Common myeloid progenitor, CD34-positive (primary cell): Measurements from ENCODE around the gene GNA12.
"Not testable (repeated sequence)": the region's sequence is repeated elsewhere in the genome, so short reads cannot be mapped to it uniquely, and the experiment has no call there.

ENCODE experiments used
- CTCF ChIA-PET: fragments of 350-600 bp; sonication (Branson Sonifier 250); formaldehyde crosslinking; loops from one replicate; lab custom pipeline; 2021; ENCODE audit warnings: antibody characterized with exemption; lab: Charles Lee
- POLR2A ChIA-PET: fragments of 350-600 bp; sonication (Branson Sonifier 250); formaldehyde crosslinking; loops from one replicate; lab custom pipeline; 2021; ENCODE audit warnings: antibody characterized with exemption; lab: Charles Lee
- DNase-seq, 3 donors: peaks; one replicate each; pipeline versions ENCODE4 v3.0.0 to v3.0.0-alpha.2; 2013
- H3K27ac ChIP-seq, 2 experiments: 1 replicate in 1 of 2; 2 replicates in 1 of 2; pipeline ENCODE4 v1.7.0; 2013; ENCODE audit warnings: inconsistent platforms in 2 of 2, low read length in 2 of 2, mild to moderate bottlenecking in 2 of 2, low read depth in 1 of 2, moderate library complexity in 1 of 2; ENCODE audit not compliant: severe bottlenecking in 2 of 2, insufficient read depth in 1 of 2, poor library complexity in 1 of 2
- H3K27me3 ChIP-seq, 5 experiments: replicated peaks in 2 of 5; 1 replicate in 3 of 5; 2 replicates in 2 of 5; pipeline versions ENCODE4 v1.6.1 to v1.7.0; 2013; ENCODE audit warnings: low read length in 4 of 5, mild to moderate bottlenecking in 2 of 5, moderate library complexity in 2 of 5, inconsistent platforms in 1 of 5; ENCODE audit not compliant: insufficient read depth in 5 of 5, control insufficient read depth in 4 of 5
- H3K36me3 ChIP-seq, 4 experiments: 1 replicate in 2 of 4; 2 replicates in 2 of 4; pipeline versions ENCODE4 v1.6.1 to v1.7.0; 2013; ENCODE audit warnings: low read length in 3 of 4, control low read depth in 1 of 4, mild to moderate bottlenecking in 1 of 4; ENCODE audit not compliant: control insufficient read depth in 4 of 4, insufficient read depth in 4 of 4
- H3K4me1 ChIP-seq, 4 experiments: 1 replicate in 3 of 4; 2 replicates in 1 of 4; pipeline versions ENCODE4 v1.6.1 to v1.7.1; 2013; ENCODE audit warnings: low read length in 3 of 4, mild to moderate bottlenecking in 3 of 4, control low read depth in 1 of 4, inconsistent platforms in 1 of 4, moderate library complexity in 1 of 4; ENCODE audit not compliant: control insufficient read depth in 4 of 4, insufficient read depth in 4 of 4; ENCODE audit errors: control extremely low read depth in 1 of 4
- H3K4me3 ChIP-seq, 7 experiments: 1 replicate in 4 of 7; 2 replicates in 3 of 7; pipeline versions ENCODE4 v1.5.1 to v1.7.0; 2013; ENCODE audit warnings: mild to moderate bottlenecking in 7 of 7, low read length in 6 of 7, moderate library complexity in 6 of 7, inconsistent platforms in 2 of 7, low read depth in 2 of 7, control low read depth in 1 of 7; ENCODE audit not compliant: insufficient read depth in 4 of 7, control insufficient read depth in 1 of 7; ENCODE audit errors: extremely low read depth in 1 of 7
- H3K9me3 ChIP-seq, 5 experiments: 1 replicate in 4 of 5; 2 replicates in 1 of 5; pipeline versions ENCODE4 v1.6.1 to v1.7.1; 2013; ENCODE audit warnings: low read length in 4 of 5, mild to moderate bottlenecking in 2 of 5, inconsistent platforms in 1 of 5, low read depth in 1 of 5, moderate library complexity in 1 of 5; ENCODE audit not compliant: control insufficient read depth in 4 of 5, insufficient read depth in 2 of 5; ENCODE audit errors: control extremely low read depth in 1 of 5
- WGBS: methylation state at CpG from one replicate; pipeline ENCODE4 v1.1.5; 2013; ENCODE audit not compliant: insufficient coverage; 5-methylcytosine and 5-hydroxymethylcytosine counted together

GNA12 gene

GRCh38 chr7:2699289-2699620, 144.9 kb downstream of the GNA12 start:
- 22% methylated on average over 13 of the region's 15 CpGs for WGBS
- Histone ChIP-seq H3K36me3 (no peaks in the 10 kb centered on the region), H3K9me3 (no peaks in the 10 kb centered on the region), H3K27ac (peak overlapping the region; percentile 77 to 86), H3K4me3 (peak overlapping the region in 3 of 7 experiments; percentile 14 to 42 (median 25)), H3K4me1 (peaks cover 0 to 54% (median 30%) of the 10 kb centered on the region in 4 experiments), H3K27me3 (no peaks in the 10 kb centered on the region)
- ChIA-PET POLR2A (interaction anchor here (0.6 to 2.3 kb wide), 12 partner anchors 9 to 188 kb away, joined by 3 to 21 read pairs (median 5); partner anchors contain the start of gene AMZ1), CTCF (interaction anchor here (0.9 to 7.2 kb wide), 18 partner anchors 9 to 109 kb away, joined by 3 to 106 read pairs (median 4); no protein-coding TSS in a partner anchor)
- no peak for DNase-seq

DNA sequence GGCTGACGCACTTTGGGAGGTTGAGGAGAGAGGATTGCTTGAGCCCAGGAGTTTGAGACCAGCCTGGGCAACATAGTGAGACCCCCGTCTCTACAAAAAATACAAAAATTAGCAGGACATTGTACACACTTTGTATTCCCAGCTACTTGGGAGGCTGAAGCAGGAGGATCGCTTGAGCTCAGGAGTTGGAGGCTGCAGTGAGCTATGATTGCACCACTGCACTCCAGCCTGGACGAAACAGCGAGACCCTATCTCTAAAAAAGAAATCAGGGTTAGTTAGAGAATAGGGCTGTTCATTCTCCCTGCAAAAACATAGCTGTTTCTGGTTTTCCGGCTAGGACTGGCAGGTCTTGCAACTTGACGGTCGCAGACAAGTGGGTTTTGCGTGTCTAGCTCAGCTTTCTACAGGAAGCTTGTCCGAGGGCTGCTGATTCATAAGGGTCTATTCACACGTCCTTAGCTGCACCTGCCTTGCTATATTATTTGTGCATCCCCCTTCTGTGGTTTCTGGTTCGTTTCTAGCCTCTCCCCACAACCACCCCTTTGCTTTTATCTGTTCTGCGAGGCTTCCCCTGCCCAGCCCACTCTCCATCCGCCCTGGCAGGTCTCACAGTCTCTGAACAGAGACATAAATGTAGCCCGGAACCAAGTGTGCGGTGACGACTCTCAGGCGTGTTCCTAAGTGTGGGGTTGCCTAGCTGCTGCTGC, 145.4 kb downstream of the GNA12 start:
- Histone ChIP-seq H3K4me1 (peaks cover 0 to 58% (median 30%) of the 10 kb centered on the region in 4 experiments), H3K9me3 (no peaks in the 10 kb centered on the region), H3K27ac (peak overlapping the region; percentile 77 to 86), H3K27me3 (no peaks in the 10 kb centered on the region), H3K36me3 (no peaks in the 10 kb centered on the region), H3K4me3 (peak overlapping the region in 2 of 7 experiments; percentile 14 to 42)
- POLR2A ChIA-PET, result interaction anchor here (0.6 to 2.3 kb wide), 11 partner anchors 8 to 188 kb away, joined by 3 to 21 read pairs (median 5); partner anchors contain the start of gene AMZ1
- DNase-seq, result peak; percentile 94 to 99 (median 99)
- CTCF ChIA-PET, result interaction anchor here (0.9 to 7.2 kb wide), 18 partner anchors 9 to 109 kb away, joined by 3 to 106 read pairs (median 4); no protein-coding TSS in a partner anchor
- 23% methylated on average over 13 of the region's 18 CpGs for WGBS

- H3K27ac ChIP-seq, DNase-seq, H3K36me3 ChIP-seq, POLR2A ChIA-PET, H3K9me3 ChIP-seq, H3K4me3 ChIP-seq: not testable (repeated sequence)
- 97% methylated on average over 6 of the region's 8 CpGs for WGBS
- peaks cover 0 to 16% (median 7%) of the 10 kb centered on the region in 5 experiments for H3K27me3 ChIP-seq
- CTCF ChIA-PET, result interaction anchor here (1.9 to 3.6 kb wide), 4 partner anchors 13 to 24 kb away, joined by 6 to 24 read pairs (median 15); no protein-coding TSS in a partner anchor
- H3K4me1 ChIP-seq, result peaks cover 0 to 42% (median 24%) of the 10 kb centered on the region in 4 experiments
Measured at GRCh38 chr7:2694122-2694436, 150.0 kb downstream of the GNA12 start.

- H3K4me3 ChIP-seq, H3K27ac ChIP-seq, POLR2A ChIA-PET, H3K9me3 ChIP-seq, H3K36me3 ChIP-seq, DNase-seq: not testable (repeated sequence)
- CTCF ChIA-PET, result interaction anchor here (1.7 to 3.6 kb wide), 4 partner anchors 12 to 23 kb away, joined by 3 to 24 read pairs (median 15); no protein-coding TSS in a partner anchor
- 100% methylated on average over 15 of the region's 19 CpGs for WGBS
- Histone ChIP-seq H3K27me3 (peaks cover 0 to 21% (median 8%) of the 10 kb centered on the region in 5 experiments), H3K4me1 (peaks cover 0 to 44% (median 26%) of the 10 kb centered on the region in 4 experiments)
Measured at GRCh38 chr7:2693420-2694121, 150.5 kb downstream of the GNA12 start.

DNA sequence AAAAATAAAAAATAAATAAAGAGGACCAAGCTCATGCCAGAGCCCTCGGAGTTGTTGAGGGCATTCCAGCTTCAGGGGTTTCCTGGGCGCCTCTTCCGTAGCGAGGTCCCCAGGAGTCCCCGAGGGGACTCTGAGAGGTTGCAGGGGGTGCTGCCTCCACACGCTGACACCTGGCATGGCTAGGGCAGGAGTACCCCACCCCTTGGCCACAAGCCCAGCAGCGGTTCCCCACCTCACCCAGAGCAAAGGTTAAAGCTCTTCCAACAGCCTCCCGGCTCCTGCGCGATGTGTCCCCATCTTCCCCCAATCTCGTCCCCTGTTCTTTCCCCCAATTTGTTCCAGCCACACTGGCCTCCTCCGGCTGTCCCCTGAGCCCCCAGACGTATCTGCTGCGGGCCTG, 151.6 kb downstream of the GNA12 start:
- Histone ChIP-seq H3K9me3 (no peaks in the 10 kb centered on the region), H3K4me3 (no peak overlapping the region), H3K27me3 (peaks cover 0 to 30% (median 12%) of the 10 kb centered on the region in 5 experiments), H3K4me1 (peaks cover 0 to 43% (median 26%) of the 10 kb centered on the region in 4 experiments), H3K27ac (no peak overlapping the region), H3K36me3 (no peaks in the 10 kb centered on the region)
- POLR2A ChIA-PET, result no interaction called here
- no peak for DNase-seq
- 93% methylated on average over 14 of the region's 14 CpGs for WGBS
- CTCF ChIA-PET, result interaction anchor here (0.6 to 3.6 kb wide), 8 partner anchors 9 to 27 kb away, joined by 3 to 24 read pairs (median 4); no protein-coding TSS in a partner anchor

GRCh38 chr7:2691932-2692439, 152.1 kb downstream of the GNA12 start:
- POLR2A ChIA-PET, H3K27ac ChIP-seq, H3K36me3 ChIP-seq, H3K9me3 ChIP-seq, H3K4me3 ChIP-seq, DNase-seq: not testable (repeated sequence)
- H3K27me3 ChIP-seq, result peaks cover 0 to 35% (median 16%) of the 10 kb centered on the region in 5 experiments
- WGBS, result 94% methylated on average over 16 of the region's 23 CpGs
- CTCF ChIA-PET, result interaction anchor here (0.7 to 3.6 kb wide), 7 partner anchors 10 to 27 kb away, joined by 3 to 24 read pairs (median 6); no protein-coding TSS in a partner anchor
- H3K4me1 ChIP-seq, result peaks cover 0 to 47% (median 27%) of the 10 kb centered on the region in 4 experiments
